Measurements from ENCODE around the gene PHLPP1.
A peak's percentile ranks its signal among the peaks of the same experiment; 100 is the strongest.

Gene PHLPP1

DNA sequence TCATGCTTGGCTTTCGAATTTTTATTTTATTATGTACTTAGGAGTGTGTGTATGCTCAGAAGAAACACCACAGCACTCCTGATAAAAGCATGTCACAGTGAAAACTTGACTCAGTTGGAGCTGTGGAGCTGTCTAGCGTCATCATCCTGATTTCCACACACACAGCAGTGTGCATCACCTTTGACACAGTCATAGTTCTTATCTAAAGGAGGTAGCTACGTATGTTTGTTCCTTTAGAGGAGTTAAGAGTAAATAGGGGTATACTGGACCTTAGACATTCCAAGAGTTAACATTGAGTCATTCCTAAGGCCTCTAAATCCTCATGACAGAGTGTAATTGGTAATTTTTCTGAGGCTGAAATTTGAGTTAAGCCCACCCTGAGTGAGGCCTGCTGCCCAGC lies 96.9 kb downstream of the PHLPP1 start:
- no peak for ATAC-seq
- TF ChIP-seq TOX (CRISPR knock-in tag; IDR thresholded peaks at IDR 0.05; ENCODE audit: borderline replicate concordance) (no peak), TSHZ2 (CRISPR knock-in tag; IDR thresholded peaks at IDR 0.05) (no peak), RARB (CRISPR knock-in tag; IDR thresholded peaks at IDR 0.05) (no peak), BACH2 (CRISPR knock-in tag; IDR thresholded peaks at IDR 0.05; ENCODE audit: borderline replicate concordance) (no peak), ISL1 (CRISPR knock-in tag; IDR thresholded peaks at IDR 0.05) (no peak), CSDC2 (CRISPR knock-in tag; IDR thresholded peaks at IDR 0.05) (no peak), ZFP30 (CRISPR knock-in tag; IDR thresholded peaks at IDR 0.05) (no peak)
- TF ChIP-seq, protein P1, sequence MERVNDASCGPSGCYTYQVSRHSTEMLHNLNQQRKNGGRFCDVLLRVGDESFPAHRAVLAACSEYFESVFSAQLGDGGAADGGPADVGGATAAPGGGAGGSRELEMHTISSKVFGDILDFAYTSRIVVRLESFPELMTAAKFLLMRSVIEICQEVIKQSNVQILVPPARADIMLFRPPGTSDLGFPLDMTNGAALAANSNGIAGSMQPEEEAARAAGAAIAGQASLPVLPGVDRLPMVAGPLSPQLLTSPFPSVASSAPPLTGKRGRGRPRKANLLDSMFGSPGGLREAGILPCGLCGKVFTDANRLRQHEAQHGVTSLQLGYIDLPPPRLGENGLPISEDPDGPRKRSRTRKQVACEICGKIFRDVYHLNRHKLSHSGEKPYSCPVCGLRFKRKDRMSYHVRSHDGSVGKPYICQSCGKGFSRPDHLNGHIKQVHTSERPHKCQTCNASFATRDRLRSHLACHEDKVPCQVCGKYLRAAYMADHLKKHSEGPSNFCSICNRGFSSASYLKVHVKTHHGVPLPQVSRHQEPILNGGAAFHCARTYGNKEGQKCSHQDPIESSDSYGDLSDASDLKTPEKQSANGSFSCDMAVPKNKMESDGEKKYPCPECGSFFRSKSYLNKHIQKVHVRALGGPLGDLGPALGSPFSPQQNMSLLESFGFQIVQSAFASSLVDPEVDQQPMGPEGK (CRISPR knock-in tag; IDR thresholded peaks at IDR 0.05; ENCODE audit: borderline replicate concordance): no peak
- TF ChIP-seq, protein P2, sequence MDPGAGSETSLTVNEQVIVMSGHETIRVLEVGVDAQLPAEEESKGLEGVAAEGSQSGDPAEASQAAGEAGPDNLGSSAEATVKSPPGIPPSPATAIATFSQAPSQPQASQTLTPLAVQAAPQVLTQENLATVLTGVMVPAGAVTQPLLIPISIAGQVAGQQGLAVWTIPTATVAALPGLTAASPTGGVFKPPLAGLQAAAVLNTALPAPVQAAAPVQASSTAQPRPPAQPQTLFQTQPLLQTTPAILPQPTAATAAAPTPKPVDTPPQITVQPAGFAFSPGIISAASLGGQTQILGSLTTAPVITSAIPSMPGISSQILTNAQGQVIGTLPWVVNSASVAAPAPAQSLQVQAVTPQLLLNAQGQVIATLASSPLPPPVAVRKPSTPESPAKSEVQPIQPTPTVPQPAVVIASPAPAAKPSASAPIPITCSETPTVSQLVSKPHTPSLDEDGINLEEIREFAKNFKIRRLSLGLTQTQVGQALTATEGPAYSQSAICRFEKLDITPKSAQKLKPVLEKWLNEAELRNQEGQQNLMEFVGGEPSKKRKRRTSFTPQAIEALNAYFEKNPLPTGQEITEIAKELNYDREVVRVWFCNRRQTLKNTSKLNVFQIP (CRISPR knock-in tag; IDR thresholded peaks at IDR 0.05; ENCODE audit: borderline replicate concordance, low read depth): no peak
- TF ChIP-seq, protein P3, sequence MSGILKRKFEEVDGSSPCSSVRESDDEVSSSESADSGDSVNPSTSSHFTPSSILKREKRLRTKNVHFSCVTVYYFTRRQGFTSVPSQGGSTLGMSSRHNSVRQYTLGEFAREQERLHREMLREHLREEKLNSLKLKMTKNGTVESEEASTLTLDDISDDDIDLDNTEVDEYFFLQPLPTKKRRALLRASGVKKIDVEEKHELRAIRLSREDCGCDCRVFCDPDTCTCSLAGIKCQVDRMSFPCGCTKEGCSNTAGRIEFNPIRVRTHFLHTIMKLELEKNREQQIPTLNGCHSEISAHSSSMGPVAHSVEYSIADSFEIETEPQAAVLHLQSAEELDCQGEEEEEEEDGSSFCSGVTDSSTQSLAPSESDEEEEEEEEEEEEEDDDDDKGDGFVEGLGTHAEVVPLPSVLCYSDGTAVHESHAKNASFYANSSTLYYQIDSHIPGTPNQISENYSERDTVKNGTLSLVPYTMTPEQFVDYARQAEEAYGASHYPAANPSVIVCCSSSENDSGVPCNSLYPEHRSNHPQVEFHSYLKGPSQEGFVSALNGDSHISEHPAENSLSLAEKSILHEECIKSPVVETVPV (CRISPR knock-in tag; IDR thresholded peaks at IDR 0.05): no peak

DNA sequence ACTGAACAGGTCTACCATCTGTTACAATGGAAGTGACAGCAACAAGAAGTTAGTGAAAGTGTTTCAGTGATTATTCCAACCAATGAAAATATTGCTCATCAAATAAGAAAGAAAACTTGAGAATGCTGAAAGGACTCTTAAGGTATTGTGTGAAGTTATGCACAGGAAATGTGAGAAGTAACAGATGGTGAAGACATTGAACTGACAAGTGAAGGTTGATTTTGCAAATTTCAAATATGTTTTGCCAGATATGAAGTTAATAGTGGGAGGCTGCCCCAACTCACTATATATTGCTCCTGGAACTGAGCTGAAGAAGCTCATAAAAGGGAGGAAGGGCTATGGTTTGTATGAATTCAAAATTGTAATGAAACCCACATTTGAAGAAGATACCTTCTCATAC lies 97.5 kb downstream of the PHLPP1 start:
- TF ChIP-seq ZFP30 (CRISPR knock-in tag; IDR thresholded peaks at IDR 0.05): no peak
- TF ChIP-seq TOX (CRISPR knock-in tag; IDR thresholded peaks at IDR 0.05; ENCODE audit: borderline replicate concordance): no peak
- TF ChIP-seq ESRRG (CRISPR knock-in tag; IDR thresholded peaks at IDR 0.05): no peak
- TF ChIP-seq TSHZ2 (CRISPR knock-in tag; IDR thresholded peaks at IDR 0.05): no peak
- no peak for TF ChIP-seq ZNF8 (CRISPR knock-in tag; IDR thresholded peaks at IDR 0.05)
- ATAC-seq: no peak

DNA sequence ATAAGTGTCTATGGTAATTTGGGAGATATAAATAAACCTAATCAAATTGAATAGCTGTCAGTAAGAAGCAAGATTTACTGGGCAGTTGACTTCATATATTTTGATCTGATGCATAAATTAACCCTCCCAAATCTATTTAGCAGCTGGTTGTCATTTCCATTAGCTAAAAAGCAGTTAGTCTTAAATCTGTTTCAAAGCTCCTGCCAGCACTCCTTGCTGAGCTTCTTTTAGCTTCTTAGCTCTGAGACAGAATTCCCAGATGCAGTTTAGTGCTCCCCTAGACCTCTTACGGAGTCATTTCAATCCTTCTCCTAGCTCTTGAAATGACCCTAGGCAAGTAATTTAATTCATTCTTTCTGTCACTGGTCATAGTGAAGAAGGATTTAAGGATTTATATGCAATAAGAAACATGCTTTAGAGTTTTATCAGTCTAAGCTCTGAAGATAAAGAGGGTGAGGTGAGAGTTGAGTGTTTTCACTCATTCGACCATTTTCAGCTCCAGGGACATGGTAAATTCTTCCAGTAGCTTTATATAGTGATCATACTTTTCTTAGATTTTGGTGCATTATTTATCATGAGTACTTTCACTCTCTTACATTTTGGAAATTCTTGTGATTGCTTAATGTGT lies 98.9 kb downstream of the PHLPP1 start:
- TF ChIP-seq PPARA (CRISPR knock-in tag; IDR thresholded peaks at IDR 0.05; ENCODE audit: borderline replicate concordance) (no peak), ISL1 (CRISPR knock-in tag; IDR thresholded peaks at IDR 0.05) (peak; percentile 55)
- ATAC-seq: no peak

- TF ChIP-seq ZNF565 (CRISPR knock-in tag; conservative IDR thresholded peaks at IDR 0.05; ENCODE audit: low read depth): no peak
- TF ChIP-seq CSDC2 (CRISPR knock-in tag; IDR thresholded peaks at IDR 0.05): no peak
- TF ChIP-seq, protein P4, sequence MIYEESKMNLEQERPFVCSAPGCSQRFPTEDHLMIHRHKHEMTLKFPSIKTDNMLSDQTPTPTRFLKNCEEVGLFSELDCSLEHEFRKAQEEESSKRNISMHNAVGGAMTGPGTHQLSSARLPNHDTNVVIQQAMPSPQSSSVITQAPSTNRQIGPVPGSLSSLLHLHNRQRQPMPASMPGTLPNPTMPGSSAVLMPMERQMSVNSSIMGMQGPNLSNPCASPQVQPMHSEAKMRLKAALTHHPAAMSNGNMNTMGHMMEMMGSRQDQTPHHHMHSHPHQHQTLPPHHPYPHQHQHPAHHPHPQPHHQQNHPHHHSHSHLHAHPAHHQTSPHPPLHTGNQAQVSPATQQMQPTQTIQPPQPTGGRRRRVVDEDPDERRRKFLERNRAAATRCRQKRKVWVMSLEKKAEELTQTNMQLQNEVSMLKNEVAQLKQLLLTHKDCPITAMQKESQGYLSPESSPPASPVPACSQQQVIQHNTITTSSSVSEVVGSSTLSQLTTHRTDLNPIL (CRISPR knock-in tag; IDR thresholded peaks at IDR 0.05; ENCODE audit: low read depth): no peak
- no peak for TF ChIP-seq GLIS3 (CRISPR knock-in tag; IDR thresholded peaks at IDR 0.05)
- TF ChIP-seq RARB (CRISPR knock-in tag; IDR thresholded peaks at IDR 0.05): no peak
- TF ChIP-seq PPARA (CRISPR knock-in tag; IDR thresholded peaks at IDR 0.05; ENCODE audit: borderline replicate concordance): no peak
- no peak for TF ChIP-seq SNAI2 (CRISPR knock-in tag; IDR thresholded peaks at IDR 0.05)
- ATAC-seq: no peak
Measured at GRCh38 chr18:62825382-62825781, 110.0 kb downstream of the PHLPP1 start.

Measured in SK-N-SH treated with all-trans-retinoic acid at 6 μM for 48 hours (cell line).